ENCODE data around the gene SMCO4. TPM values are rescaled to one million over a fixed set of nuclear protein-coding genes. Genes with fewer than 3 reads are reported as not detected.

SMCO4 gene
- total RNA-seq, 1 donor from 2014 or later, result 12.7 TPM

DNA sequence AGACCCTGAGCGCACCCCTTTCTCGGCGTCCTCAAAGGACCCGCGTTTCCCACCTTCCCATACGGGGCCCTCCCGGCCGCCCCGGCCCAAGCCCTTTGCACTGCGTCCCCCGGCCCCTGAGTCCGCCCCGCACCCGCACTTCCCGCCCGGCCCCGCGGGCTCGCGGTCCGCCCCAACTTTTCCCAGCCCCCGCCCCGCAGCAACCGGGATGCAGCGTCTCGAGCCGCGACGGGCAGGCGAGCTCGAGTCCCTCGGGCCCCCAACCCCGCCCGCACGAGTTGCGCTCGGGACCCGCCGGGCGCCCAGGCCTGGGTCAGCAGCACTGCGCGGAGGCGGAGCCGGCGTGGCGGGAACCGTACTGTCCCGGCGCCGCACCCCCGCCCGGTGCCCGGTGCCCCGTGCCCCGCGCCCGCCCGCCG is 371 bp downstream of the SMCO4 start:
- Histone ChIP-seq H3K27me3 (ENCODE audit: control insufficient read depth, insufficient read depth, low read length) (no peaks in the 10 kb centered on the region), H3K4me3 (ENCODE audit: low read depth, low read length) (peak overlapping the region; percentile 72), H3K36me3 (ENCODE audit: control insufficient read depth, insufficient read depth, low read length) (no peaks in the 10 kb centered on the region)
- DNase-seq (ENCODE audit: low read depth), result no peak
- no peak for TF ChIP-seq CTCF (IDR thresholded peaks at IDR 0.05; ENCODE audit: insufficient read depth, low read length, poor library complexity, severe bottlenecking)

- no peaks in the 10 kb centered on the region for H3K36me3 ChIP-seq (ENCODE audit: control insufficient read depth, insufficient read depth, low read length)
- no peak for TF ChIP-seq CTCF (IDR thresholded peaks at IDR 0.05; ENCODE audit: insufficient read depth, low read length, poor library complexity, severe bottlenecking)
- H3K27me3 ChIP-seq (ENCODE audit: control insufficient read depth, insufficient read depth, low read length), result no peaks in the 10 kb centered on the region
- no peak for DNase-seq (ENCODE audit: low read depth)
- H3K4me3 ChIP-seq (ENCODE audit: low read depth, low read length), result peak overlapping the region; percentile 72
These were observed 1.0 kb downstream of the SMCO4 start for GRCh38 chr11:93541884-93542810.

DNA sequence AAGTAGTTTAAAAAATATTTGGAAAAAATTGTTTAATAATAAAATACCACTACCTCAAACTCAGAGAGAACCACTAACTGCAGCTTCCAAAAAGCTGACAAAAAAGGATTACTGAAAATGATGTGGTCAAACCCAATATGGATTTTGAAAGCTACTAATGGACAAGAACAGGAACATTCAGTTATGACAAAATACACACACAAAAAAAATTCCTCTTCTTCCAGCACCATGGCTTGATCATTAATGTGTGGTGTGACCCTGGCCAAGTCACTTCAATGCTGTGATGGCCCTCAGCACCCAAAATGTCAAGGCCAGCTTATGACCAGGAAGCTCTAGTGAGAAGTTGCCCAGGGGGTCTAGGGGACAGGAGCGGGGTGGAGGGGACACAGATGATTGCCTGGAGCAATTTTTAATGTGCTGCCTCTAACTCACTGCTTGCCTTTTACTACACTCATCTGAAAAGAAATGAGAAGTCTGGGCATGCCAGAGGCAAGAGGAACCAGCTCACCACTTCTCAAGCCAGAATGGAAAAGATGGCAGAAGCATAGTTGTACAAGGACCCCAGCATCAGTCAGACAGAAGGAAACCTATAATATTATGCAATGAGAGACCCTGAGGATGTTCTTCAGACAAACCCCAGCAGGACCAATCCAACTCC is 2.2 kb downstream of the SMCO4 start:
- H3K27me3 ChIP-seq (ENCODE audit: control insufficient read depth, insufficient read depth, low read length), result no peaks in the 10 kb centered on the region
- TF ChIP-seq CTCF (IDR thresholded peaks at IDR 0.05; ENCODE audit: insufficient read depth, low read length, poor library complexity, severe bottlenecking), result no peak
- no peak overlapping the region for H3K4me3 ChIP-seq (ENCODE audit: low read depth, low read length)
- H3K36me3 ChIP-seq (ENCODE audit: control insufficient read depth, insufficient read depth, low read length), result no peaks in the 10 kb centered on the region
- DNase-seq (ENCODE audit: low read depth), result no peak

- no peak overlapping the region for H3K4me3 ChIP-seq (ENCODE audit: low read depth, low read length)
- no peak for TF ChIP-seq CTCF (IDR thresholded peaks at IDR 0.05; ENCODE audit: insufficient read depth, low read length, poor library complexity, severe bottlenecking)
- DNase-seq (ENCODE audit: low read depth), result no peak
- no peaks in the 10 kb centered on the region for H3K27me3 ChIP-seq (ENCODE audit: control insufficient read depth, insufficient read depth, low read length)
- H3K36me3 ChIP-seq (ENCODE audit: control insufficient read depth, insufficient read depth, low read length), result no peaks in the 10 kb centered on the region
These were observed 2.9 kb downstream of the SMCO4 start for GRCh38 chr11:93540337-93540736.

DNA sequence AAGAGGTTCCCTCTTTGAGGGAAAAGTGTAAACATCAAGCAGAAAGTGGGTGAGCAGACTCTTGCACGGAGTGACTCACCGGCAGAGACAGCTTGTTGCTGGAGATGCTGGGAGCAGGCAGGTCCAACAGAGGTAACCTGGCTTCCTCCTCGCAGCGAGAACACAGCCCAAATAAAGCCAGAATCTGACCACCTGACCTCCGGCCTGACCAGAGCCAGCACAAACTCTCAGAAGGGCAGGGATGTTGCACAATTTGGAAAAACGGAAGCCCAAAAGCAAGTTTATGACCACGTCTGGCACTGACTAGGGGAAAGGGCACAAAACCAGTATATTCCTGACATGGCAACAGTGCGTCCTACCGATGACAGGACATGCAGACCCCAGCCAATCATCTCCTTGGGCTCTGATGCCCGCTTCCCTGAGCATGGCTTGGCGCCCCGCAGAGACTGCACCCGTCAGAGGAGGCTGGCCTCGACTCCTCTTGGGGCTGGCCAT is 5.4 kb downstream of the SMCO4 start:
- no peak for DNase-seq (ENCODE audit: low read depth)
- Histone ChIP-seq H3K4me3 (ENCODE audit: low read depth, low read length) (no peak overlapping the region), H3K36me3 (ENCODE audit: control insufficient read depth, insufficient read depth, low read length) (no peaks in the 10 kb centered on the region), H3K27me3 (ENCODE audit: control insufficient read depth, insufficient read depth, low read length) (no peaks in the 10 kb centered on the region)
- TF ChIP-seq CTCF (IDR thresholded peaks at IDR 0.05; ENCODE audit: insufficient read depth, low read length, poor library complexity, severe bottlenecking), result no peak
